Nephron (organoid): Measurements from ENCODE around the gene PCSK5.

Experiments
- H3K27ac Mint-ChIP-seq, 3 experiments: 2 replicates each; pipeline ENCODE4 v1.8.0; 2020; ENCODE audit warnings: mixed read lengths in 3 of 3, mild to moderate bottlenecking in 2 of 3, moderate library complexity in 1 of 3
- H3K27me3 Mint-ChIP-seq: 2 replicates; pipeline ENCODE4 v1.8.0; 2021; ENCODE audit warnings: low read depth, mild to moderate bottlenecking, moderate library complexity, mixed read lengths
- H3K36me3 Mint-ChIP-seq: 2 replicates; pipeline ENCODE4 v1.8.0; 2020; ENCODE audit warnings: low read depth, mixed read lengths
- H3K4me1 Mint-ChIP-seq: 2 replicates; pipeline ENCODE4 v1.8.0; 2020; ENCODE audit warnings: mixed read lengths
- H3K4me3 Mint-ChIP-seq, 3 experiments: 2 replicates each; pipeline ENCODE4 v1.8.0; 2020; ENCODE audit warnings: mild to moderate bottlenecking in 3 of 3, mixed read lengths in 3 of 3, moderate library complexity in 2 of 3
- H3K9me3 Mint-ChIP-seq: 2 replicates; pipeline ENCODE4 v1.8.0; 2020; ENCODE audit warnings: mixed read lengths
- TF ChIP-seq, protein P1 (sequence below), 3 experiments: fragments of 200-600 bp; sonication (generic); IDR thresholded peaks; one replicate each; pipeline ENCODE4 v1.5.0; 2021; ENCODE audit warnings: antibody characterized with exemption in 3 of 3; ENCODE audit not compliant: unreplicated experiment in 3 of 3

PCSK5 gene

DNA sequence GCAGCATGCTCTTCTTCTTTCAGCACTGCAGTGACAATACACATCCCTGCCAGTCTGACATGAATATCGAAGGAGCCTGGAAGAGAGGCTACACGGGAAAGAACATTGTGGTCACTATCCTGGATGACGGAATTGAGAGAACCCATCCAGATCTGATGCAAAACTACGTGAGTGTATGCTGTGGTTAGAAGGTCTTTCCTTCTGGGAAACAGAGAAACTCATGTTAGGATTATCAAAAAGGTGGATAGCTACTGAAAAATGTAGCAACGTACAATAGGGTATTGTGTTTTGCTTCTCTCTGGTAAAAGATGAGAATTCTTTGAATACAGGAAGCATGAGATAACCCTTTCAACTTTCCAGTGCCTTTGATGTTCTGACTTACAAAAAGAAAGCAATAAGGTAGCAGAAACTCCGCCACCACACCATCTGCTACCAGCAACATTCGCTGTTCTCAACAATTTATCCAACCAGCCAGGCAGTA is 133.3 kb downstream of the PCSK5 start:
- H3K27me3 Mint-ChIP-seq: no peaks in the 10 kb centered on the region
- no peak overlapping the region for H3K27ac Mint-ChIP-seq
- H3K9me3 Mint-ChIP-seq: no peaks in the 10 kb centered on the region
- H3K4me3 Mint-ChIP-seq: no peak overlapping the region
- TF ChIP-seq, protein P1, sequence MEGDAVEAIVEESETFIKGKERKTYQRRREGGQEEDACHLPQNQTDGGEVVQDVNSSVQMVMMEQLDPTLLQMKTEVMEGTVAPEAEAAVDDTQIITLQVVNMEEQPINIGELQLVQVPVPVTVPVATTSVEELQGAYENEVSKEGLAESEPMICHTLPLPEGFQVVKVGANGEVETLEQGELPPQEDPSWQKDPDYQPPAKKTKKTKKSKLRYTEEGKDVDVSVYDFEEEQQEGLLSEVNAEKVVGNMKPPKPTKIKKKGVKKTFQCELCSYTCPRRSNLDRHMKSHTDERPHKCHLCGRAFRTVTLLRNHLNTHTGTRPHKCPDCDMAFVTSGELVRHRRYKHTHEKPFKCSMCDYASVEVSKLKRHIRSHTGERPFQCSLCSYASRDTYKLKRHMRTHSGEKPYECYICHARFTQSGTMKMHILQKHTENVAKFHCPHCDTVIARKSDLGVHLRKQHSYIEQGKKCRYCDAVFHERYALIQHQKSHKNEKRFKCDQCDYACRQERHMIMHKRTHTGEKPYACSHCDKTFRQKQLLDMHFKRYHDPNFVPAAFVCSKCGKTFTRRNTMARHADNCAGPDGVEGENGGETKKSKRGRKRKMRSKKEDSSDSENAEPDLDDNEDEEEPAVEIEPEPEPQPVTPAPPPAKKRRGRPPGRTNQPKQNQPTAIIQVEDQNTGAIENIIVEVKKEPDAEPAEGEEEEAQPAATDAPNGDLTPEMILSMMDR (IDR thresholded peaks at IDR 0.05; ENCODE audit: unreplicated experiment in 3 of 3): no peak
- H3K36me3 Mint-ChIP-seq: peaks cover 23% of the 10 kb centered on the region
- H3K4me1 Mint-ChIP-seq: no peaks in the 10 kb centered on the region

GRCh38 chr9:76025286-76025685 is 134.8 kb downstream of the PCSK5 start:
- TF ChIP-seq, protein P1 (IDR thresholded peaks at IDR 0.05; ENCODE audit: unreplicated experiment in 3 of 3): no peak
- peaks cover 31% of the 10 kb centered on the region for H3K36me3 Mint-ChIP-seq
- no peaks in the 10 kb centered on the region for H3K9me3 Mint-ChIP-seq
- H3K4me1 Mint-ChIP-seq: no peaks in the 10 kb centered on the region
- H3K27ac Mint-ChIP-seq: no peak overlapping the region
- H3K27me3 Mint-ChIP-seq: no peaks in the 10 kb centered on the region
- H3K4me3 Mint-ChIP-seq: no peak overlapping the region

DNA sequence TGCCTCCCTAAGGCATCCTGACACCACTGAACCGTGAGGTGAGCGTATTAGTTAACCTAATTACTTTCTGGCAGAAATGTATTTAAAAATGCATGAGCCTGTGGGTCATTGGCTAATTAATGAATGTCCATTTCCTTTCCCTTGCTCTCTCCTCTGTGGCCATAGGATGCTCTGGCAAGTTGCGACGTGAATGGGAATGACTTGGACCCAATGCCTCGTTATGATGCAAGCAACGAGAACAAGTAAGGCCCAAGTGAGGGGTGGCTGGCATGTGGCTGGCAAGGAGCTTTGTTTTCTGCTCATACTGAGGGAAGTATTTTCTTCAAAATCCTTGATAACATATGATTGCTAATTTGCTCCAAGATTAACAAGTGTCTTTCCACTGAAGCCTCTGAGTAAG is 136.3 kb downstream of the PCSK5 start:
- Mint-ChIP-seq H3K4me1 (no peaks in the 10 kb centered on the region), H3K27ac (no peak overlapping the region), H3K4me3 (no peak overlapping the region), H3K36me3 (peaks cover 38% of the 10 kb centered on the region), H3K27me3 (no peaks in the 10 kb centered on the region), H3K9me3 (no peaks in the 10 kb centered on the region)
- TF ChIP-seq, protein P1 (IDR thresholded peaks at IDR 0.05; ENCODE audit: unreplicated experiment in 3 of 3): no peak

GRCh38 chr9:76027416-76027815 is 136.9 kb downstream of the PCSK5 start:
- H3K27ac Mint-ChIP-seq: no peak overlapping the region

DNA sequence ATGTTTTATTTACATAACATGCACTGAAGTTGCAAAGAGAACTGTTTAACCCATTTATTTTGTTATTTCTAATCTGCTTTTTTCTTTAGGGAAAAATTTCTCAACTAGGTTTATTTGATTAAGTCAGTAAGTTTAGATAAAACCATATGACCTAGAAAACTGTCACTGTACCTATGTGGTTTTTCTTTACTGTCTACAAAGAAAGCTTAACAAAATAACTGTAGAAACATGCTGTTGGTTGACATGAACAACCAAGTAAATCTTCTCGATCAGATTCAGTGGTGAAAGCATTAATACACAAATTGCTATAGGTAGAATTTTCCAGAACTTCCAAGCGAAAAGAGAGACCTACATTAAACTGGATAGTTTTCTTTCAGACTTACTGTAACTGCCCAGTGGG is 137.4 kb downstream of the PCSK5 start:
- Mint-ChIP-seq H3K27ac (no peak overlapping the region), H3K27me3 (no peaks in the 10 kb centered on the region)
- TF ChIP-seq, protein P1 (IDR thresholded peaks at IDR 0.05; ENCODE audit: unreplicated experiment in 3 of 3): no peak

More at GRCh38 chr9:76027416-76027815, 136.9 kb downstream of the PCSK5 start:
- Mint-ChIP-seq H3K4me1 (peaks cover 6% of the 10 kb centered on the region), H3K4me3 (no peak overlapping the region), H3K9me3 (no peaks in the 10 kb centered on the region), H3K27me3 (no peaks in the 10 kb centered on the region), H3K36me3 (peaks cover 44% of the 10 kb centered on the region)
- TF ChIP-seq, protein P1 (IDR thresholded peaks at IDR 0.05; ENCODE audit: unreplicated experiment in 3 of 3): no peak

DNA sequence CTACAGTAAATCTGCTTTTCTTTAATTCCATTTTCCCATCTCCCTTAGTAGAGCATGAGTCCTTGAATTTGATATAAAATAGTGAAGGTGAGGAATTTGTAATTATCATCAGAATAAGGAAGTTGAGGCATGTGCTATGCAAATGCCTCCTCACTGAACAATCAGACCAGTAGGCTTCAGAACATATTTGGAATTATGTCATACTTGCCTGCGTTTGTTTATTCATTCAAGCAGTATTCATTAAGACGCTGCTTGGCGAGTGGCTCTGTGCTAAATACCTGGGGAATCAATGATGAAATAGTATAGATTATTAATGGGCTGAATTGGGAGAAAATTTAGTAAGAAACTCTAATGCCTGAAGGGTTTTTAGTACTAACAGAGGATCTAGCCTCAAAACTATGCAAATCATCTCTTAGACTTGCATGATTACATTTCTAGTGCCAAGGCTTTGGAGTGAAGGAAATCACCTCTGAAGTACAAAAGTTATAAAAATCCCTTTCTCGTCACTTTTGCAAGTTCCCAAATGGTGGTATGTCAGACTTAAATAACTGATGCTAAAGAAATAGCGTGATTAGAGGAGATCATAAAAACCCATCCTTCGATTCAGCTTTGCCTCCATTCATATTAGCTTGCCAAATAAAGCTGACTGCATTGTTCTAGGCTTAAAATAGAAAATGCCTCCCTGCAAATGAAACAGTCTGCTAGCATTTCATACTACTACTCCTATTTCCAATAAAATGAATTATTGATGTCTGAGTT is 141.7 kb downstream of the PCSK5 start:
- H3K36me3 Mint-ChIP-seq: peaks cover 55% of the 10 kb centered on the region
- H3K4me3 Mint-ChIP-seq: no peak overlapping the region
- no peaks in the 10 kb centered on the region for H3K27me3 Mint-ChIP-seq
- TF ChIP-seq, protein P1 (IDR thresholded peaks at IDR 0.05; ENCODE audit: unreplicated experiment in 3 of 3): no peak
- peaks cover 10% of the 10 kb centered on the region for H3K4me1 Mint-ChIP-seq
- no peak overlapping the region for H3K27ac Mint-ChIP-seq
- no peaks in the 10 kb centered on the region for H3K9me3 Mint-ChIP-seq

More for the DNA sequence above, 137.4 kb downstream of the PCSK5 start:
- no peak overlapping the region for H3K4me3 Mint-ChIP-seq
- H3K4me1 Mint-ChIP-seq: peaks cover 9% of the 10 kb centered on the region
- peaks cover 48% of the 10 kb centered on the region for H3K36me3 Mint-ChIP-seq
- H3K9me3 Mint-ChIP-seq: no peaks in the 10 kb centered on the region
